ENCODE data around the gene PLA2G4E. TPM values are rescaled to one million over a fixed set of nuclear protein-coding genes. Genes with fewer than 3 reads are reported as not detected.

PLA2G4E gene
- total RNA-seq, 1 donor from 2014 or later = not detected

GRCh38 chr15:42059661-42060476, 39.0 kb upstream of the PLA2G4E start:
- DNase-seq (ENCODE audit: low read depth) = no peak
- no peak overlapping the region for H3K4me3 ChIP-seq (ENCODE audit: low read depth, low read length)
- TF ChIP-seq, protein P1, sequence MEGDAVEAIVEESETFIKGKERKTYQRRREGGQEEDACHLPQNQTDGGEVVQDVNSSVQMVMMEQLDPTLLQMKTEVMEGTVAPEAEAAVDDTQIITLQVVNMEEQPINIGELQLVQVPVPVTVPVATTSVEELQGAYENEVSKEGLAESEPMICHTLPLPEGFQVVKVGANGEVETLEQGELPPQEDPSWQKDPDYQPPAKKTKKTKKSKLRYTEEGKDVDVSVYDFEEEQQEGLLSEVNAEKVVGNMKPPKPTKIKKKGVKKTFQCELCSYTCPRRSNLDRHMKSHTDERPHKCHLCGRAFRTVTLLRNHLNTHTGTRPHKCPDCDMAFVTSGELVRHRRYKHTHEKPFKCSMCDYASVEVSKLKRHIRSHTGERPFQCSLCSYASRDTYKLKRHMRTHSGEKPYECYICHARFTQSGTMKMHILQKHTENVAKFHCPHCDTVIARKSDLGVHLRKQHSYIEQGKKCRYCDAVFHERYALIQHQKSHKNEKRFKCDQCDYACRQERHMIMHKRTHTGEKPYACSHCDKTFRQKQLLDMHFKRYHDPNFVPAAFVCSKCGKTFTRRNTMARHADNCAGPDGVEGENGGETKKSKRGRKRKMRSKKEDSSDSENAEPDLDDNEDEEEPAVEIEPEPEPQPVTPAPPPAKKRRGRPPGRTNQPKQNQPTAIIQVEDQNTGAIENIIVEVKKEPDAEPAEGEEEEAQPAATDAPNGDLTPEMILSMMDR (conservative IDR thresholded peaks at IDR 0.05; ENCODE audit: low read depth, low read length) = peak; percentile 96

GRCh38 chr15:42058791-42059190, 37.9 kb upstream of the PLA2G4E start:
- no peak for DNase-seq (ENCODE audit: low read depth)
- TF ChIP-seq, protein P1 (conservative IDR thresholded peaks at IDR 0.05; ENCODE audit: low read depth, low read length) = no peak
- H3K4me3 ChIP-seq (ENCODE audit: low read depth, low read length) = no peak overlapping the region

- DNase-seq (ENCODE audit: low read depth) = no peak
- TF ChIP-seq, protein P1 (conservative IDR thresholded peaks at IDR 0.05; ENCODE audit: low read depth, low read length) = no peak
- H3K4me3 ChIP-seq (ENCODE audit: low read depth, low read length) = no peak overlapping the region
Measured at GRCh38 chr15:42057799-42058646, 37.2 kb upstream of the PLA2G4E start.

DNA sequence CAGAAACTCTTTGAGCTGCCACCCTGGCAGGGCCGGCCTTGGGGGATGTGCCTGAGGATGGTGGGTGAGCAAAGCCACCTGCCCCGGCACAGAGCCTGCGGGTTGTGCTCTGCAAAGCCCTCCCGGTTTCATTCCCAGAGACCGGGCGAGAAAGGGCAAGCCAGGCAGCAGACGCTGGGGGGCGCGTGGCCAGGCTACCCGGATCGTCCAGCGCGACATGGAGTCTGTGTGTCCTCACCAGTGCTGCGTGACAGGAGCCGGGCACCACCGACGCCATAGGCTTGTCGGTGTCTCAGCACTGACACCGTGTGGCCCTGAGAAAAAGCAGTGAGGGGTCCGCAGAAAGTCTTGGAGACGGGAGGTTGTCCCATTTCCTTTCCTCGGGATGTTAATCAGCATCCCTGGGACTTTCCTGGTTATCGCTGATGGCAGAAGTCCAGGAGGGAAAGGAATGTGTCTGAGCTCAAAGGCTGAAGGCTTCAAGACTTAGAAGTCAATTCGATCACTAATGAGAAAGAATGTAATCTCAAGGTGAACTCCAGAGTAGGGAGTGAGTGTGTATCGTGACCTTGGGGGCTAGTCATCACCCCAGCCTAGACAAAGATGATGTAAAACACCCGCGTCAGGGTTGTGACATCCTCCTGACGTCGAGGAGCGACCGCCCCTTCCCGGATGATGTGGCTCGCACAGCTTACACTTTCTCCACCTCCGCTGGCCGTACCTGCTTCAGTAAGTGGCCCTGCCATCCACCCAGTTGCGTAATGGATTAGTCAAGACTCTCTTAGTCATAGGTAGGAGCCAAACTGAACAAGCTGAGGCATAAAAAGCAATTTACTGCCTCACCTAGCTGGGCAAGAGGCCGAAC, 36.3 kb upstream of the PLA2G4E start:
- peak; percentile 80 for DNase-seq (ENCODE audit: low read depth)
- H3K4me3 ChIP-seq (ENCODE audit: low read depth, low read length) = peak overlapping the region; percentile 35
- TF ChIP-seq, protein P1 (conservative IDR thresholded peaks at IDR 0.05; ENCODE audit: low read depth, low read length) = peak; percentile 67

DNA sequence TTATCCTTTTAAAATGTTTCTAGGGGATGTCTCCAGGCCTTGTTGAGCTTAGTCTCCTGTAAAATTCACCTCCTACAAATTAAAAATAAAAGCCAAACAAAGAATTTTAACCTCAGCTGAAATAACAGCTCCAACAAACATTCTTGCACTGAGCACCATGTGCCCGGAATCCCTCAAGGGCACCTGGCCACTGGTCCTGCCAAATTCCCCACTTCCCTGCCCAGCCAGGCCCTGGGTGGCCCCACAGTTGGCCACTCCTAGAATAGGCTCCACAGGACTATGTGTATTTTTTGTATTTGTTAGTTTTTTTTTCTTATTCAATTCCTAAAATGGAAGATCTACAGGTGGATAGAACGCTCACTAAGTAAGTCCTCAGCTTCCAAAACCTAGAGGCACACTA, 33.1 kb upstream of the PLA2G4E start:
- DNase-seq (ENCODE audit: low read depth) = no peak
- TF ChIP-seq, protein P1 (conservative IDR thresholded peaks at IDR 0.05; ENCODE audit: low read depth, low read length) = no peak
- no peak overlapping the region for H3K4me3 ChIP-seq (ENCODE audit: low read depth, low read length)

DNA sequence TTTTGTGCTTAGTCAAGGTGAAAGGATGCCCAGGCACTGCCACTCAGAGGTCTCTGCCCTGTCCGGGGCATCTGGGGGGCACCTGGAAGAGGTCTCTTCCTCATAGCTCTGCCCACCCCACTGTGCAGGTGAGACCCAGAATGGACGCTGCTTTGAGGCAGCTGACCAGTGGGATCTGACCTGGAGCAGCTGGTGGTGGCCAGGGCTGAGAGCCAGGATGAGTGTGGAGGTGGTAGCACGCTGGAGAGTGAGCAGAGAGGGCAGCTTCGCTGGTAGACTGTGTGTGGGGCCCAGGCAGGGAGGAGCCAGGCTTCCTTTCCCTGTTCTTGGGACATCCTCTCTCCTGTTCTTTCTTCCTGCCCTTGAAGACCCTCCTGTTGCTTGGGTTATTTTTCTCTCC, 32.2 kb upstream of the PLA2G4E start:
- DNase-seq (ENCODE audit: low read depth) = no peak
- H3K4me3 ChIP-seq (ENCODE audit: low read depth, low read length) = no peak overlapping the region
- TF ChIP-seq, protein P1 (conservative IDR thresholded peaks at IDR 0.05; ENCODE audit: low read depth, low read length) = no peak

Measured in epithelial cell of proximal tubule (primary cell).